Measurements from ENCODE around the gene MRPL10. TPM values are rescaled to one million over a fixed set of nuclear protein-coding genes. Genes with fewer than 3 reads are reported as not detected.

MRPL10 gene
- total RNA-seq, 1 experiment from 2014 or later, result 112 TPM

DNA sequence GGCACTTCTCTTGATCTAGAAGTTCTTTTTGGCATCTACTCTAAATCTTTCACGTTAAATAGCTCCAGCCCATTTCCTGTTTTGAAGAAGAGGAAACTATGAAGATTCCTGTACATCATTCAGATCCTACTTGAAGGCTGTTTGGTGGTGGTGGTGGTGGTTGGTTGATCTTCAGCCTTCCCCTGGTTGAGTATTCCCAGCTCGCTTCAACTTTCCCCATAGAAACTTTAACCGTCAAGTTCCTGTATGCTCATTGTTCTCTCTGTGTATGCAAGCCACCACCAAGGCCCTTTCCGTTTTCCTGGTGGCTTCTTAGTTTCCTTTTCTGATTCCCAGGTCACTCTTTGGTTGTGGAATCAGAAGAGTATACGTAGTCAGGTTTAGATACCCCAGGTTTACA is 3.4 kb upstream of the MRPL10 start:
- H3K79me2 ChIP-seq (ENCODE audit: insufficient read depth, low read length), result peaks cover 17% of the 10 kb centered on the region
- TF ChIP-seq SIN3A (IDR thresholded peaks at IDR 0.05; ENCODE audit: low read depth) (no peak), SRF (IDR thresholded peaks at IDR 0.05; ENCODE audit: low read depth) (no peak), EGR1 (IDR thresholded peaks at IDR 0.05; ENCODE audit: low read depth) (no peak), FOSL1 (IDR thresholded peaks at IDR 0.05; ENCODE audit: low read depth) (no peak), TCF7L2 (IDR thresholded peaks at IDR 0.05; ENCODE audit: borderline replicate concordance, extremely low read depth, insufficient read depth, insufficient read length) (no peak), ELF1 (IDR thresholded peaks at IDR 0.05; ENCODE audit: borderline replicate concordance, low read depth) (no peak)
- TF ChIP-seq, protein P1, sequence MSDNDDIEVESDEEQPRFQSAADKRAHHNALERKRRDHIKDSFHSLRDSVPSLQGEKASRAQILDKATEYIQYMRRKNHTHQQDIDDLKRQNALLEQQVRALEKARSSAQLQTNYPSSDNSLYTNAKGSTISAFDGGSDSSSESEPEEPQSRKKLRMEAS (IDR thresholded peaks at IDR 0.05), result no peak
- no peaks in the 10 kb centered on the region for H3K9me2 ChIP-seq (ENCODE audit: insufficient read depth)
- no peak overlapping the region for H3K4me2 ChIP-seq (ENCODE audit: low read length)
- H3K9me3 ChIP-seq (ENCODE audit: control insufficient read depth in 1 of 2, insufficient read depth in 1 of 2, low read depth in 1 of 2, low read length in 2 of 2), result no peaks in the 10 kb centered on the region
- DNase-seq (ENCODE audit: low read depth, low spot score), result no peak
- ChIA-PET CTCF (interaction anchor here (0.9 kb wide), 1 partner anchor 16 kb away, joined by 3 read pairs; the partner anchor contains the start of gene SP6), POLR2A (no interaction called here), RAD21 (ENCODE audit: low non-redundant PET in 1 of 2, low total read pairs in 2 of 2, uncharacterized antibody in 2 of 2, unreplicated experiment in 2 of 2) (no interaction called here)
- H3K27me3 ChIP-seq (ENCODE audit: insufficient read depth, low read length), result no peaks in the 10 kb centered on the region
- ATAC-seq, result no peak
- H3K27ac ChIP-seq (ENCODE audit: low read depth, low read length), result no peak overlapping the region
- H3K4me3 ChIP-seq (replicated peaks in 1 of 2; ENCODE audit: low read depth in 1 of 2, low read length in 2 of 2), result no peak overlapping the region
- intact Hi-C loops (cut with micrococcal nuclease), result no loop called here
- H3K9ac ChIP-seq (ENCODE audit: low read length), result no peak overlapping the region
- no peaks in the 10 kb centered on the region for H4K20me1 ChIP-seq (ENCODE audit: insufficient read depth)
- H3K4me1 ChIP-seq (ENCODE audit: control insufficient read depth in 1 of 2, insufficient read depth in 2 of 2, low read length in 2 of 2), result peaks cover 13 to 20% of the 10 kb centered on the region in 2 experiments; a peak in 3 of 4 replicates
- peaks cover 0 to 12% of the 10 kb centered on the region in 2 experiments; a peak in 1 of 4 replicates for H3K36me3 ChIP-seq (ENCODE audit: control insufficient read depth in 1 of 2, insufficient read depth in 2 of 2, low read length in 2 of 2)
- no TSS peak for BruUV-seq (replicated peaks)
- no peak overlapping the region for H2AFZ ChIP-seq (ENCODE audit: low read depth, low read length, poor library complexity, severe bottlenecking)

DNA sequence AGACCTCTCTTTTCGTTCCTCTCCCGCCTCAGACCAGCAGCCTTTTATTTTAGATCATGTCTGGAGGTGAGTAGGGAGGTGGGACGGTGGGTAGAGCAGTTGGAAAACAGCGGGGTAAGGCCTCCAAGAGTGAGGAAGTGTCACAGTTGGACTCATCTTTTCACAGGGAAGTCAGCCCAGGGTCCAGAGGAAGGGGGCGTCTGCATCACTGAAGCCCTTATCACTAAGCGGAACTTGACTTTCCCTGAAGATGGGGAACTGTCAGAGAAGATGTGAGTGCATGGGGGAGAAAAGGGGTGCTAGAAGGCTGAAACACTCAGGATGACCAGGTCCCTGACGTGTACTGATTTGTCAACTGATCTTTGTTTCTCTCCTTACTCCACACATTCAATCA is 590 bp upstream of the MRPL10 start:
- Histone ChIP-seq H3K9ac (ENCODE audit: low read length) (peak overlapping the region; percentile 82), H3K4me3 (replicated peaks in 1 of 2; ENCODE audit: low read depth in 1 of 2, low read length in 2 of 2) (peak overlapping the region; percentile 90 to 99), H3K9me3 (ENCODE audit: control insufficient read depth in 1 of 2, insufficient read depth in 1 of 2, low read depth in 1 of 2, low read length in 2 of 2) (no peaks in the 10 kb centered on the region), H3K36me3 (ENCODE audit: control insufficient read depth in 1 of 2, insufficient read depth in 2 of 2, low read length in 2 of 2) (peaks cover 10 to 18% of the 10 kb centered on the region in 2 experiments), H3K4me1 (ENCODE audit: control insufficient read depth in 1 of 2, insufficient read depth in 2 of 2, low read length in 2 of 2) (peaks cover 14 to 20% of the 10 kb centered on the region in 2 experiments; a peak in 3 of 4 replicates), H3K27ac (ENCODE audit: low read depth, low read length) (no peak overlapping the region), H2AFZ (ENCODE audit: low read depth, low read length, poor library complexity, severe bottlenecking) (peak overlapping the region; percentile 43), H4K20me1 (ENCODE audit: insufficient read depth) (no peaks in the 10 kb centered on the region), H3K4me2 (ENCODE audit: low read length) (peak overlapping the region; percentile 90), H3K79me2 (ENCODE audit: insufficient read depth, low read length) (peaks cover 34% of the 10 kb centered on the region), H3K27me3 (ENCODE audit: insufficient read depth, low read length) (no peaks in the 10 kb centered on the region), H3K9me2 (ENCODE audit: insufficient read depth) (no peaks in the 10 kb centered on the region)
- DNase-seq (ENCODE audit: low read depth, low spot score) (no peak), ATAC-seq (peak; percentile 7; the same call in 1 of the 2 replicates)
- ChIA-PET RAD21 (ENCODE audit: low non-redundant PET in 1 of 2, low total read pairs in 2 of 2, uncharacterized antibody in 2 of 2, unreplicated experiment in 2 of 2) (interaction anchor here (0.6 to 1.0 kb wide), 2 partner anchors 9 to 10 kb away, joined by 3 to 4 read pairs; partner anchors contain the start of genes OSBPL7 (in 1 of the 2) and SCRN2 (in 1 of the 2)), POLR2A (interaction anchor here (0.8 to 3.4 kb wide), 13 partner anchors 9 to 217 kb away, joined by 3 to 18 read pairs (median 5); partner anchors contain the start of genes NFE2L1, OSBPL7, PNPO and SCRN2), CTCF (interaction anchor here (0.5 to 2.4 kb wide), 12 partner anchors 9 to 139 kb away, joined by 3 to 25 read pairs (median 5); partner anchors contain the start of genes CDK5RAP3, OSBPL7, SCRN2 and SP6)
- intact Hi-C loops (cut with micrococcal nuclease), result loop anchor here (2.0 kb wide), 1 partner anchor 139 kb away; the partner anchor contains the start of gene CDK5RAP3
- no peak for TF ChIP-seq SP1 (IDR thresholded peaks at IDR 0.05; ENCODE audit: low read depth)
- TF ChIP-seq POLR2A (IDR thresholded peaks at IDR 0.05; ENCODE audit: borderline replicate concordance, extremely low read depth, insufficient read depth, insufficient read length), result peak; percentile 1
- TSS peak; percentile 69 for BruUV-seq (replicated peaks)

Measured in HCT116 (cell line).